ENCODE data around the gene SERHL2.
A peak's percentile ranks its signal among the peaks of the same experiment; 100 is the strongest.
"Not testable (repeated sequence)": the region's sequence is repeated elsewhere in the genome, so short reads cannot be mapped to it uniquely, and the experiment has no call there.

SERHL2 gene

GRCh38 chr22:42536166-42536565 lies 17.6 kb upstream of the SERHL2 start:
- no peak for DNase-seq

DNA sequence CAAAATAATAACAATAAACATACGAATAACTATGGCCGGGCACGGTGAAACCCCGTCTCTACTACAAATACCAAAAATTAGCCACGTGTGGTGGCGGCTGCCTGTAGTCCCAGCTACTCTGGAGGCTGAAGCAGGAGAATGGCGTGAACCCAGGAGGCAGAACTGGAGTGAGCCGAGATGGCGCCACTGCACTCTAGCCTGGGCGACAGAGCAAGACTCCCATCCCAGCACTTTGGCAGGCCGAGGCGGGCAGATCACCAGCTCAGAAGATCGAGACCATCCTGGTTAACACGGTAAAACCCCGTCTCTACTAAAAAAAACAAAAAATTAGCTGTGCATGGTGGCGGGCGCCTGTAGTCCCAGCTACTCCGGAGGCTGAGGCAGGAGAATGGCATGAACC lies 17.1 kb upstream of the SERHL2 start:
- not testable (repeated sequence) for DNase-seq

DNA sequence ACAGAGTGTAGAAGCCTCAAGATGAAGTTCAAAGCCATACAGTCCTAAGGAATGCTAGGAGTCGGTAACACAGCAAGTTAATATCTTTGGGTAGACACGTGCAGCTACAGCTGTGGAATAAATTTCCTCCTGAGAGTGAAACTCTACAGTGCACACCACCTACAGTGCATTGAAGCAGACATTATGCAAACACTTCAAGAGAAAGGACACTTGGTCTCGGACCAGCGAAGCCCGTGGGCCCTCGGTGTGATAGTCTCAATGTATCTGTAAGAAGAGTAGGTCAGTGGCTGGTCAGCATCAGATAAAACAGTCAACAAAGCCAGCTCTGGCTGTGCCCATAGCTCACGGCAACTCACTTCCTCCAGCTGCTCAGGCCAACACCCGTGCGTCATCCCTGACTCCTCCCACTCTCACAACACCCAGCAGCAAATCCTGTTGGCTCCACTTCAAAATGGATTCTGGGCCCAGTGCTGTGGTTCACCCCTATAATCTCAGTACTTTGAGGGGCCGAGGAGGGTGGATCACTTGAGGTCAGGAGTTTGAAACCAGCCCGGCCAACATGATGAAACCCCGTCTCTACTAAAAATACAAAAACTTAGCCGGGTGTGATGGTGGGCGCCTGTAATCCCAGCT lies 16.4 kb upstream of the SERHL2 start:
- not testable (repeated sequence) for DNase-seq

- not testable (repeated sequence) for DNase-seq
Measured at GRCh38 chr22:42539236-42539771, 14.5 kb upstream of the SERHL2 start.

DNA sequence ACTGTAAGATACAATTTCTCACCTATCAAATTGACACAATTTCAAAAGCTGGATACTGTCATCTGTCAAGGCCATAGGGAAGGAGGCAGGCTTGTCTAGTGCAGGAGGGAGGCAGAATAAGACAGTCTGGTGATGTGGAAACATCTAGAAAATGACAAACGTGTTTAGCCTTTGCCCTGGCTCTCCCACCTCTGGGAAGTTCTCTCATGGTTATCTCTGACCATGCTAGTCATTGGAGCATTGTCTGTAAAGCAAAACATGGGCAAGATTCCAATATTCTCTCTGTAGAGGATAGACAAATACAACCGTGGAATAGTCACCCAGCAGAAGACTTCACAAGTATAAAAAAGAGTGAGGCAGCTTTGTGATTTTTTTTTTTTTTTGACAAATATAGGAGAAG lies 9.1 kb upstream of the SERHL2 start:
- DNase-seq = no peak

DNA sequence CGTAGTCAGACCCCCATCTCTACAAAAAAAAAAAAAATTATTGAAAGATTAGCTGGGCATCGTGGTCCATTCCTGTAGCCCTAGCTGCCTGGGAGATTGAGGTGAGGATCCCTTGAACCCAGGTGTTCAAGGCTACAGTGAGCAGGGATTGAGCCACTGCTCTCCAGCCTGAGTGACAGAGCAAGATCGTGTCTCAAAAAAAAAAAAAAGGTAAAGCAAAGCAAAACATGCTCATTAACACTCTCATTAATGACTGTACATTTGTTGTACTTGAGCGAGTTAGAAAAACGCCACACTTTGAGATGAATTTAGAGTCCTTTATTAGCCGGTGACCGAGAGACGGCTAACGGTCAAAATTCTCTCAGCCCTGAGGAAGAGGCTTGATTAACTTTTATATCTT lies 6.2 kb upstream of the SERHL2 start:
- DNase-seq = no peak

GRCh38 chr22:42548126-42548525 lies 5.6 kb upstream of the SERHL2 start:
- DNase-seq = not testable (repeated sequence)

DNA sequence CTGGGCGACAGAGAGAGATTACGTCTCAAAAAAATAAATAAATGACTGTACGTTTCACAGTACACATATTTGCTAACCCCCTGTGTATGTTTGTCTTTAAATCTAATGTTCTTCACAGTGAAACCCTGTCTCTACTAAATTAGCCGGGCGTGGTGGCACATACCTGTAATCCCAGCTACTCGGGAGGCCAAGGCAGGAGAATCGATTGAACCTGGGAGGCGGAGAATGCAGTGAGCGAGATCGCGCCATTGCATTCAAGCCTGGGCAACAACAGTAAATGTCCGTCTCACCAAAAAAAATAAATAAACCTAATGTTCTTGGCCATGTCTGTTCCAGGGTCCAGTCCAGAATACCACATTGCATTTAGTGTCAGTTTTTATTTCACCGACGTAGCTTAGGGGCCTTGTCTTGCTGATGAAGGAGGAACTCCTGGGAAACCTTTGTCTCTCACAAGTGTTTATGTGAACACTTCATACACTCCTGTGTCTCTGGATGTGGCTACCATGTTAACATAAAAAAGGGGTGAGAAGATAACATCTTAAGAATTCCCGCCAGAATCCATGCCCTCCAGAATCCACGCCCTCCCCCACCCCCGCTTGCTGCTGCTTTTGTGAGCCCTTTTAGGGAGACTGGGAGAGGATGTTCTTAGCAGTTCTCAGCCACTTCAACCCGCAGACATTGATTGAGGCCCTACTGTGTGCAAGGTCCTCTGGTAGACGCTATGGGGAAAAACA lies 5.0 kb upstream of the SERHL2 start:
- no peak for DNase-seq

DNA sequence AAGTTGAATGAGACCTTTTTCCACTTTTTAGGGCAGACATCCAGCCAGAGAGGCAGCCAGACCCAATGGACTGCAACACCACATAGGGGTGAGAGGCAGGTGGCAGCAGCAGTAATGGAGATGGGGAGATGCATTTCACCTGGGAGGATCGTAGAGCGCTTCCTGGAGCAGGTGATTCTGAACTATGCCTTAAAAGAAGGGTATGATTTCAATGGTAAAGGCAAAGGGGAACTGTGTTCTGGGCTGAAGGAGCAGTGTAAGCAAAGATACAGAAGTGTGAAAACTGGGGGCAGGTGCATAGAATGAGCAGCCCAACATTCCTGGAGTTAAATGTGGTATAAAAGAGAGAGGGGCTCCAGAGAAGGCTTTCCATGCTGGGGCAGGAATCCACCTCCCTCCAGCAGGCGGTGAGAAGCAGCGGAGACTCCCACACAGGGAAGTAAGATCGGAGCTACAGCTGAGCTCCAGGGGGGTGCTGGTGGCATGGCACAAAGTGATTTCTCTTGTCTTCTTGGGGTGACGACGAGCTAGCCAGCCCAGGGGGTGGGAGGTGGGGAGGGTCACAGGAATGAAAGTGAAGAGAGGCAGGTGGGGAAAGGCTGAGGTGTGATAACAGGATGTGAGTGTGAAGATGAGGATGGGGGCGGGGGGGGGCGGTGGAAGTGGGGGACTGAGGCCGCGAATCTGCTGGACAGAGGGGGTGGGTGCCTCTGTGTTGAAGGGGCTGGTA lies 4.3 kb upstream of the SERHL2 start:
- DNase-seq = no peak

DNA sequence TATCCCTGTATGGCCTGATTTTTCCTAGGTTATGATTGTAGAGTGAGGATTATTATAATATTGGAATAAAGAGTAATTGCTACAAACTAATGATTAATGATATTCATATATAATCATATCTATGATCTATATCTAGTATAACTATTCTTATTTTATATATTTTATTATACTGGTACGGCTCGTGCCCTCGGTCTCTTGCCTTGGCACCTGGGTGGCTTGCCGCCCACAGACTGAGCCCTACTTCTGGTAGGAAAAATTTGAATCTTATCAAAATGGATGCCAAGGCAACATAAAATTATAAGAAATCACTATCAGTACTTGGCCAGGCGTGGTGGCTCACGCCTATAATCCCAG lies 1.5 kb upstream of the SERHL2 start:
- not testable (repeated sequence) for DNase-seq

GRCh38 chr22:42560381-42560780 lies 6.6 kb downstream of the SERHL2 start:
- DNase-seq = no peak

- peak; percentile 37 to 49 for DNase-seq
Measured at GRCh38 chr22:42560781-42561180, 7.0 kb downstream of the SERHL2 start.

DNA sequence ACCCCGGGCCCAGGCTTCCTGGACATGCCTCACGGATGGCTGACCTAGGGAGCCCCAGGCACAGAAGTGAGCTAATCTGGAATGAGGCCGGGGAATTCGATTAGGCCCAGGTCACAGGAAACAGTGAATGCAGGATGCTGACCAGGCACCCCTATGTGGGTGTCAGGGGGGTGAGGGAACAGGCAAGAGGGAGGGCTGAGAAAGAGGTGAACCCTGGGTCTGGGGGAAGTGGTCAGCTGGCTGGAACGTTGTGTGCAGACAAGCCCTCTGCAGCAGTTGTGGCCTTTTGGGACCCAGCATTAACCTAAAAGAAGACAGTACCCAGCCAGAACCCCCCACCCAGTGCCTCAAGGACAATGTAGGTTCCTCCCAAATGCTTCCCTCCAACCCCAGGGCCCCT lies 8.1 kb downstream of the SERHL2 start:
- no peak for DNase-seq

DNA sequence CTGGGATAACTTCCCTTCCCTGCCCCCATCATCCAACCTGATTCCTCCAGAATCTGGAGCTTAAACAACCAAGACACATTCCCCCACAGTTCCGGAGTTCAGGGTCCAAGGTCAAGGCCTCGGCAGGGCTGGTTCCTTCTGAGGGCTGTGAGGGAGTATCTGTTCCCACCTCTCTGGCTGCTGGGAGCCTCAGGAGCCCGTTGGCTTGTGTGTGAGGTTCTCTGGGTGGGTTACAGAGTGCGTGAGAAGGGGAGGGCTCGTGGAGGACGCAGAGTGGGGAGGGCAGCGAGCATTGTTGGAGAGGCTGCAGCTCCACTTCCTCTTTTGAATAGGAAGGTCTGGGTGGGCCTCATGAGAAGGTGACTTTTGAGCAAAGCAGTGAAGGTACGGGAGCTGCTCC lies 8.5 kb downstream of the SERHL2 start:
- peak; percentile 79 to 84 for DNase-seq

- no peak for DNase-seq
Measured at GRCh38 chr22:42562684-42563083, 8.9 kb downstream of the SERHL2 start.

DNA sequence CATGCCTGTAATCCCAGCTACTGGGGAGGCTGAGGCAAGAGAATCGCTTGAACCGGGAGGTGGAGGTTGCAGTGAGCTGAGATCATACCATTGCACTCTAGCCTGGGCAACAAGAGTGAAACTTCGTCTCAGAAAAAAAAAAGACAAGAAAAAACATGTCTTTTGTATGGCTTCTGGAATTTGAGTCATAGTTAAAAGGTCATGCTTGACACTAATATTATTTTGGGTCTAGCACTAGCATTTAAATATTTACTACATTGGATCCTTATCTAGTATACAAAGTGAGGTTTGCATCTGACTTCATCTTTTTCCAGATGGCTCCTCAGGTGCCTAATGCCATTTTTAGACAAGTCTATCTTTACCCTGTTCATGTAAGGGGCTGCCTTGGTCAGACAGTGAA lies 10.2 kb downstream of the SERHL2 start:
- DNase-seq = not testable (repeated sequence)

GRCh38 chr22:42564699-42565098 lies 10.9 kb downstream of the SERHL2 start:
- no peak for DNase-seq

DNA sequence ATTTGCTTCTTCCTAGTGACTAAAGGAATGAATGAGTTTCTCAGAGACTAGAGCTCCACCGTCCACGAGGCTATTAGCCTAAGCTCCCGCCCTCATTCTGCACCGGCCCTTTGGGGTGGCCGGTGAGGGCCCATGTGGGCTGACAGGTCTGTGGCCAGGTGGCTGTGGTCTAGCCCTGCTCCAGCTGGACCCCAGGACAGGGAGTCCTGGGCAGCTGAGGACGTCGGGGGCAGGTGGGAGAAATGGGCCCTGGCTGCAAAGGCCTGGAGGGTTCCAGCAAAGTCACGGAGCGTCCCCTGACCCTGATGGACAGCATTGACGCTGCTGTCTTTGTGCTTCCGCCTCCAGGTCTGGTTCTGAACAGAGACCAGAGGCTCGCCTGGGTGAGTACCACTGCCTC lies 12.2 kb downstream of the SERHL2 start:
- no peak for DNase-seq

DNA sequence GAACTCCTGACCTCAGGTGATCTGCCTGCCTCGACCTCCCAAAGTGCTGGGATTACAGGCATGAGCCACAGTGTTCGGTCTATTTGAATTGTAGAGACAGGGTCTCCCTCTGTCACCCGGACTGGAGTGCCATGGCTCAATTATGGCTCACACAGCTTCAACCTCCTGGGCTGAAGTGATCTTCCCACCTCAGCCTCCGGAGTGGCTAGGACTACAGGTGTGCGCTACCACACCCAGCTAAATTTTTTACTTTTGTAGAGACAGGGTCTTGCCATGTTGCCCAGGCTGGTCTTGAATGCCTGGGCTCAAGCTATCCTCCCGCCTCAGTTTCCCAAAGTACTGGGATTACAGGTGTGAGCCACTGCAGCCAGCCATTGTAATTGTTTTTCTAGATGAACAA lies 14.2 kb downstream of the SERHL2 start:
- not testable (repeated sequence) for DNase-seq

- not testable (repeated sequence) for DNase-seq
Measured at GRCh38 chr22:42570580-42570979, 16.8 kb downstream of the SERHL2 start.

- not testable (repeated sequence) for DNase-seq
Measured at GRCh38 chr22:42571068-42571467, 17.3 kb downstream of the SERHL2 start.

- not testable (repeated sequence) for DNase-seq
Measured at GRCh38 chr22:42574046-42574445, 20.3 kb downstream of the SERHL2 start.

GRCh38 chr22:42574468-42574867 lies 20.7 kb downstream of the SERHL2 start:
- DNase-seq = not testable (repeated sequence)
